Spleen (tissue), 11 donors: ENCODE results near the gene SLC25A28. TPM values are rescaled to one million over a fixed set of nuclear protein-coding genes. Genes with fewer than 3 reads are reported as not detected.

ENCODE experiments used
- DNase-seq: peaks from one replicate; pipeline ENCODE4 v3.0.0-alpha.2; 2020
- H3K27ac ChIP-seq, 8 donors: fragments of 200-600 bp; sonication (generic) in 7 of 8; 1 replicate in 4 of 8; 2 replicates in 4 of 8; pipeline versions ENCODE4 v1.5.0 to v1.8.0; 2016 to 2021; ENCODE audit warnings: inconsistent platforms in 4 of 8, mild to moderate bottlenecking in 4 of 8, moderate library complexity in 1 of 8
- H3K27me3 ChIP-seq, 7 donors: fragments of 200-600 bp; sonication (generic) in 6 of 7; replicated peaks in 1 of 7; 1 replicate in 4 of 7; 2 replicates in 3 of 7; pipeline versions ENCODE4 v1.5.0 to v1.8.0; 2016 to 2021; ENCODE audit warnings: inconsistent platforms in 3 of 7, mild to moderate bottlenecking in 1 of 7
- H3K36me3 ChIP-seq, 6 donors: fragments of 200-600 bp; sonication (generic) in 5 of 6; 1 replicate in 4 of 6; 2 replicates in 2 of 6; pipeline versions ENCODE4 v1.5.0 to v1.8.0; 2016 to 2021; ENCODE audit warnings: inconsistent platforms in 2 of 6
- H3K4me1 ChIP-seq, 6 donors: fragments of 200-600 bp; sonication (generic) in 5 of 6; 1 replicate in 3 of 6; 2 replicates in 3 of 6; pipeline versions ENCODE4 v1.5.0 to v1.8.0; 2016 to 2021; ENCODE audit warnings: inconsistent platforms in 3 of 6
- H3K4me3 ChIP-seq, 8 donors: fragments of 200-600 bp; sonication (generic) in 7 of 8; 1 replicate in 4 of 8; 2 replicates in 4 of 8; pipeline versions ENCODE4 v1.5.0 to v1.8.0; 2016 to 2021; ENCODE audit warnings: inconsistent platforms in 4 of 8, mild to moderate bottlenecking in 4 of 8, moderate library complexity in 2 of 8
- H3K9me3 ChIP-seq, 8 donors: fragments of 200-600 bp; sonication (generic) in 7 of 8; 1 replicate in 4 of 8; 2 replicates in 4 of 8; pipeline versions ENCODE4 v1.5.0 to v1.8.0; 2016 to 2021; ENCODE audit warnings: inconsistent platforms in 4 of 8
- POLR2A ChIP-seq, 3 donors: fragments of 450-650 bp; IDR thresholded peaks; one replicate each; pipeline ENCODE4 v1.5.1; 2017; ENCODE audit warnings: antibody characterized with exemption in 3 of 3, mild to moderate bottlenecking in 1 of 3
- POLR2AphosphoS5 ChIP-seq, 3 donors: sonication (generic); formaldehyde crosslinking; IDR thresholded peaks; one replicate each; pipeline ENCODE4 v1.5.1; 2017; ENCODE audit warnings: antibody characterized with exemption in 3 of 3
- WGBS, 5 donors: extraction: QIAGEN DNeasy Blood & Tissue Kit in 3 of 5; methylation state at CpG; one replicate each; pipeline versions ENCODE4 v1.1.5 to v1.1.7; 2013 to 2018; 5-methylcytosine and 5-hydroxymethylcytosine counted together
- intact Hi-C: fragments of 100-400 bp; cut with DNase I; formaldehyde crosslinking; loops from one replicate; pipeline ENCODE4 v1.15.0; 2023; ENCODE audit warnings: low total_unique reads
- polyA plus RNA-seq, 3 donors: library from polyadenylated mRNA; stranded (reverse); fragments of 200-250 nt; gene quantifications; one replicate each; pipeline ENCODE4 v1.2.1, GENCODE V29; 2013
- total RNA-seq, 7 donors: library from RNA; depleted of rRNA in 3 of 7; stranded (reverse); fragments of >200 nt in 3 of 7; fragmentation: NEBNext Ultra II Directional in 4 of 7; extraction: Animal tissue kit (Norgen Biotek cat#: 25700) in 4 of 7; gene quantifications; one replicate each; pipeline versions ENCODE4 v1.1.0 to v1.2.1, GENCODE V29; 2016 to 2021
- TF ChIP-seq, protein P1 (sequence below), 11 experiments: fragments of 200-600 bp in 7 of 11; fragments of 450-650 bp in 4 of 11; sonication (generic) in 4 of 11; IDR thresholded peaks in 8 of 11; conservative IDR thresholded peaks in 3 of 11; 1 replicate in 7 of 11; 2 replicates in 4 of 11; pipeline versions ENCODE4 v1.4.0 to v1.8.0; 2016 to 2021; ENCODE audit warnings: antibody characterized with exemption in 11 of 11, inconsistent platforms in 4 of 11, mild to moderate bottlenecking in 1 of 11
- donor health status: healthy with polysubstance abuse.
- donor health status: DM: no; HTN: no; CAD: no; lungs with moderate emphysema.
- donor health status: DM: no; HTN: no; CAD: no.
- donor health status: Bipolar disorder and iron deficiency.
- donor health status: healthy.
- donor health status: DM: no; HTN: no; CAD: no.
- donor health status: DM: yes; HTN: yes; CAD: no.

SLC25A28 gene
- total and polyA plus RNA-seq, 10 donors = 33.9 to 120 (median 56.3) TPM

DNA sequence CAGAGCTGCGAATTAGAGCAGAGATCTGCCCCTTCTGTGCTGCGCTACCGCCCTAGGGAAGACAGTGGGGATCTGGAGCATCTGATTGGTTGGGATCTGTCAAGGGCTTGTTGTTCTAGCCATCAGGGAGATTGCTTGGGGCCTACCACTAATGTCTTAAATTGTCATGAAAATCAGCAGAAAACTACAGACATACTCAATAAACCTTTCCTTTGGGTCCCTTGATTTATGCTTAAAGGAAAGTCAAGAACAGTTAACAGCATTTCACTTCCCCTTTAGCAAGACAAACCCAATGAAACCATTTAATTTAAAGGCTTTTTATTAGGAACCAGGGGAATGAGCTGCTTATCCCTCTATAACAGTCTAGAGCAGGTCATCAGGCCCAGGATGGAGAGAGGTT, 10.0 kb downstream of the SLC25A28 start:
- TF ChIP-seq POLR2AphosphoS5 (IDR thresholded peaks at IDR 0.05) (no peak), POLR2A (IDR thresholded peaks at IDR 0.05) (no peak)
- TF ChIP-seq, protein P1, sequence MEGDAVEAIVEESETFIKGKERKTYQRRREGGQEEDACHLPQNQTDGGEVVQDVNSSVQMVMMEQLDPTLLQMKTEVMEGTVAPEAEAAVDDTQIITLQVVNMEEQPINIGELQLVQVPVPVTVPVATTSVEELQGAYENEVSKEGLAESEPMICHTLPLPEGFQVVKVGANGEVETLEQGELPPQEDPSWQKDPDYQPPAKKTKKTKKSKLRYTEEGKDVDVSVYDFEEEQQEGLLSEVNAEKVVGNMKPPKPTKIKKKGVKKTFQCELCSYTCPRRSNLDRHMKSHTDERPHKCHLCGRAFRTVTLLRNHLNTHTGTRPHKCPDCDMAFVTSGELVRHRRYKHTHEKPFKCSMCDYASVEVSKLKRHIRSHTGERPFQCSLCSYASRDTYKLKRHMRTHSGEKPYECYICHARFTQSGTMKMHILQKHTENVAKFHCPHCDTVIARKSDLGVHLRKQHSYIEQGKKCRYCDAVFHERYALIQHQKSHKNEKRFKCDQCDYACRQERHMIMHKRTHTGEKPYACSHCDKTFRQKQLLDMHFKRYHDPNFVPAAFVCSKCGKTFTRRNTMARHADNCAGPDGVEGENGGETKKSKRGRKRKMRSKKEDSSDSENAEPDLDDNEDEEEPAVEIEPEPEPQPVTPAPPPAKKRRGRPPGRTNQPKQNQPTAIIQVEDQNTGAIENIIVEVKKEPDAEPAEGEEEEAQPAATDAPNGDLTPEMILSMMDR (IDR thresholded peaks at IDR 0.05 in 8 of 11, conservative IDR thresholded peaks at IDR 0.05 in 3 of 11) = no peak
- WGBS, 5 donors = 78 to 86% (median 81%) methylated on average over 3 of the region's 3 CpGs
- H3K4me3 ChIP-seq = no peak overlapping the region
- intact Hi-C loops = loop anchor here (5.0 to 10.0 kb wide), 3 partner anchors 48 to 218 kb away; no protein-coding TSS in a partner anchor
- peaks cover 0 to 41% (median 16%) of the 10 kb centered on the region in 6 donors for H3K4me1 ChIP-seq
- no peak for DNase-seq
- H3K27me3 ChIP-seq = no peaks in the 10 kb centered on the region
- no peaks in the 10 kb centered on the region for H3K9me3 ChIP-seq
- peaks cover 0 to 72% (median 34%) of the 10 kb centered on the region in 6 donors for H3K36me3 ChIP-seq
- no peak overlapping the region for H3K27ac ChIP-seq

GRCh38 chr10:99609186-99609585, 11.1 kb downstream of the SLC25A28 start:
- Histone ChIP-seq H3K4me3 (no peak overlapping the region), H3K27me3 (no peaks in the 10 kb centered on the region), H3K4me1 (peaks cover 0 to 35% (median 14%) of the 10 kb centered on the region in 6 donors), H3K9me3 (no peaks in the 10 kb centered on the region), H3K36me3 (peaks cover 0 to 62% (median 34%) of the 10 kb centered on the region in 6 donors), H3K27ac (no peak overlapping the region)
- no peak for DNase-seq
- 88 to 95% (median 93%) methylated on average over 2 of the region's 2 CpGs for WGBS, 5 donors
- intact Hi-C loops = no loop called here
- TF ChIP-seq POLR2AphosphoS5 (IDR thresholded peaks at IDR 0.05) (no peak), POLR2A (IDR thresholded peaks at IDR 0.05) (no peak)
- TF ChIP-seq, protein P1 (IDR thresholded peaks at IDR 0.05 in 8 of 11, conservative IDR thresholded peaks at IDR 0.05 in 3 of 11) = no peak

DNA sequence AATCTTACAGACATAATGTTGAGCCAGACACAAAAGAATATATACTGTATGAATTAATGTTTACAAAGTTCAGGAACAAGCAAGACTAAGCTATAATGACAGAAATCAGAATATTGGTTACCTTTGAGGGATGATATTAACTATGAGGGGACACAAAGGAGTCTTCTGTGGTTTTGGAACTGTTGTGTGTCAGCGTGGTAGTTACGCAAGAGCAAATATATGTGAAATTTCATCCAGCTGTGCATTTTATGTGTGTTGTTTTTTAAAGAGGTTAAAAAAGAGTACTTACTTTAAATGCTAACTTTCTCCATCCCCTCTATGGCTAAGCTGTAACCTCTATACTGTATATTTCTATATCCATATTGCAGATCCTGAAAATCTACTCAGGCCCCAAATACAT, 14.9 kb downstream of the SLC25A28 start:
- intact Hi-C loops = no loop called here
- WGBS, 5 donors = 20 to 79% (median 70%) methylated on average over 2 of the region's 2 CpGs
- DNase-seq = no peak
- TF ChIP-seq, protein P1 (IDR thresholded peaks at IDR 0.05 in 8 of 11, conservative IDR thresholded peaks at IDR 0.05 in 3 of 11) = no peak
- TF ChIP-seq POLR2AphosphoS5 (IDR thresholded peaks at IDR 0.05) (no peak), POLR2A (IDR thresholded peaks at IDR 0.05) (no peak)
- Histone ChIP-seq H3K36me3 (peaks cover 0 to 25% (median 7%) of the 10 kb centered on the region in 6 donors), H3K27me3 (no peaks in the 10 kb centered on the region), H3K4me3 (no peak overlapping the region), H3K4me1 (no peaks in the 10 kb centered on the region), H3K27ac (no peak overlapping the region), H3K9me3 (no peaks in the 10 kb centered on the region)

GRCh38 chr10:99604862-99605261, 15.4 kb downstream of the SLC25A28 start:
- Histone ChIP-seq H3K4me1 (peaks cover 0 to 5% (median 3%) of the 10 kb centered on the region in 6 donors), H3K4me3 (no peak overlapping the region), H3K27me3 (no peaks in the 10 kb centered on the region), H3K9me3 (no peaks in the 10 kb centered on the region), H3K36me3 (peaks cover 0 to 20% (median 3%) of the 10 kb centered on the region in 6 donors), H3K27ac (no peak overlapping the region)
- TF ChIP-seq POLR2AphosphoS5 (IDR thresholded peaks at IDR 0.05) (no peak), POLR2A (IDR thresholded peaks at IDR 0.05) (no peak)
- TF ChIP-seq, protein P1 (IDR thresholded peaks at IDR 0.05 in 8 of 11, conservative IDR thresholded peaks at IDR 0.05 in 3 of 11) = no peak
- whole genome bisulfite sequencing, 5 donors = 4 to 100% (median 90%) methylated on average over 1 of the region's 1 CpG
- intact Hi-C loops = no loop called here
- no peak for DNase-seq
